ENCODE data around the gene XRCC4.
"Not testable (repeated sequence)": the region's sequence is repeated elsewhere in the genome, so short reads cannot be mapped to it uniquely, and the experiment has no call there.

Gene XRCC4

DNA sequence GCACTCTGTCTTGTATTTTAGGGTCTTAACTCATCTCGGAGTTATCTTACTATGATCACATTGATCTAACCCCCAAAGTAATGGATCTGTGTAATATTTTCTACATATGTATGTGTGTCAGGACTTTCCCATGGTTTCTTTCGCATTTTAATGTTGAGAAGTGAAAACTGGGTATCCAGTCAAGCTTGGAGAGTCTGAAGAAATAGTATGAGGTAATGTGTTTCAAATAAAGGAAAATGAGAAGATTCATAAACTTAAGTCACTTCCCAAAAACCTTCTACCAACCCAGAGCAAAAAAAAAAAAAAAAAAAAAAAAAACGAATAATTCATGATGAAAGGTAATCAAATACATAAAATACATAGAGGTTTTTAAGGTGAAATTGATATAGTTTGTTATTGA lies 206.4 kb downstream of the XRCC4 start:
- no peak for DNase-seq

- DNase-seq, result peak; percentile 9
These were observed 208.5 kb downstream of the XRCC4 start for GRCh38 chr5:83285661-83286398.

- DNase-seq, result no peak
These were observed 216.9 kb downstream of the XRCC4 start for GRCh38 chr5:83294246-83294645.

GRCh38 chr5:83299353-83299752 lies 222.0 kb downstream of the XRCC4 start:
- no peak for DNase-seq

GRCh38 chr5:83306572-83307241 lies 229.4 kb downstream of the XRCC4 start:
- DNase-seq, result peak; percentile 92

DNA sequence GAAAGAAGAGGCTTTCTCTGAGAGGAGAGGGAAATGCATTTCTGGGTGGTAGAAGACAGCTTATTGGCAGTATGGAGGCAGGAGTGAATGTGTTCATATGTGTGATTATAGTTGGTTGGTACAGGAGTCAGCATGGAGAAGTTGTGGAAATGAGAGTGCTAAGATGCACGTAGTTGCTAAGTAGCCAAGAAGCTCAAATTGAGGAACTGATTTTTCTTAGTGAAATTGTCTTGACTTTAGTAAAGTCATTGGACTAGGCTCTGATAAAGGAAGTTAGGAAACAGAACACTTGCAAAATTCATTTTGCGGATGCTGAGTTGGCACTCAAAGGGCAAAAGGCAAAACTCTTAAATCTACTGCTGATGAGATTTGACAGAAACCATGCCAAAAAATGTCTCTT lies 235.3 kb downstream of the XRCC4 start:
- no peak for DNase-seq

DNA sequence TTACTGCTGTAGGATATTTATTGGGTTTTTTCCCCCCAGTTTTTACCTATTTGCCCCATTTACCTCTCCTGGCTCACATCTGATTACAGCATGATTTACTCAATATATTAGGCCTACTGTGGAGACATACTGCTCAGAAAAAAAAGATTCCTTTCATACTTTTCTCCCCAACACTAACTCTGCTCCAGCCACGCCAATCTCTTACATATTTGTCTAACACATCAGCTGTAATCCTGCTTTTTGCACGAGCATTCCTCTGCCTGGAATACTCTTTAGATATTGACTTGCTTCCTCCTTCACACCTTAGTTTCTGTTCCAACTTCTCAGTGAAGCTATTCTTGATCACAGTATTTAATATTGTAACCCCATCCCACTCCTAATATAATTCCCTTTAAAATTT lies 236.1 kb downstream of the XRCC4 start:
- peak; percentile 75 for DNase-seq

- peak; percentile 82 for DNase-seq
These were observed 244.2 kb downstream of the XRCC4 start for GRCh38 chr5:83321483-83322055.

GRCh38 chr5:83322273-83322924 lies 245.1 kb downstream of the XRCC4 start:
- peak; percentile 57 for DNase-seq

DNA sequence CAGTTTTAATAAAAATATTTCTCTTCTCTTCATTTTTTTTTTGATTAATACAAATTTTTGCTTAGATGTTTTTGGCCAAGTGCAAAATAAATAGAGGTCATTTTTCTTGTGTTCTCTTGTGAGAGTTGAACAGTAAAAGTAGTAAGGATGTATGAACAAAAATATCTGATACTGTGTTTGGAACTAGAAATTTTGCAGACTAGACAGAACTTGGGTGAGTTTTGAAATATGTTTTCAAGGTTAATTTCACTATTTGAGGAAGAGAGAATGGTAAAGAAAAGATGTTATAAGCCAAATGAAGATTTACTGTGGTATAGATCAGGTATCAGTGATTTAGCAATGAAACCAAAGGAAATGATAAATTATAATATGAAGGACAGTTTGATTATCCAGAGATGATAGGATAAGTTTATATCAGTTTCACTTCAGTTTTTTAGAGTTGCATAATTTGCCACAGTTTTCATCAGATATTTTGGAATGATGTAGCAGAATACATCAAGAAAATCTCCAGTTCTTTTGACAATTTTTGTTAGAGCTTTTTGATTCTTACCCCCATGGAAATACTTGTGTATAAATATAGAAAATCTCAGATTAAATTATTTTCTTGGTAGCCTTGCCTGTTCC lies 246.3 kb downstream of the XRCC4 start:
- no peak for DNase-seq

- peak; percentile 46 for DNase-seq
These were observed 254.5 kb downstream of the XRCC4 start for GRCh38 chr5:83331842-83332241.

DNA sequence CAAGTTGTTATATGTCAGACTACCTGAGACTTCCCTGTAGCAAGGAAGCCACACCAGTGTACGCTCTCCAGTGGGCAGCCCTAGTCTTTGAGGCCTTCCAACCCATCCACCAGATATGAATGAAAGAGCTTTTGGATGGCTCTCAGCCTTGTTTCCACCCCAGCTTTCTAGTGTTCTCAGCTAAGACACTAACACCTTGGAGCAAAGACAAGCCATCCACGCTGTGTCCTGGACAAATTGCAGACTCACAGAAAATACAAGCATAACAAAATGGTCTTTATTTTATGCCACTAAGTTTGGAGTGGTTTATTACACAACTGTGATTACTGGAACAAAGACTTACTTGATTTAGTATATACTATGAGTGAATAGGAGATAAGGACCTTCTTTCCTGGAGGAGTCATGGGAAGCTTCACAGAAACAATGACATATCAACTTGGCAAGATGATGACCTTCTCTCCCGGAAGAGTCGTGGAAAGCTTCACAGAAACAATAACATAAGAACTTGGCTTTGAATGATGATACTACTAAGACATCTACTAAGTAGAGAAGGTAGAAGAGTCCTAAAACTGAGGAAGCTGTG lies 260.2 kb downstream of the XRCC4 start:
- no peak for DNase-seq

DNA sequence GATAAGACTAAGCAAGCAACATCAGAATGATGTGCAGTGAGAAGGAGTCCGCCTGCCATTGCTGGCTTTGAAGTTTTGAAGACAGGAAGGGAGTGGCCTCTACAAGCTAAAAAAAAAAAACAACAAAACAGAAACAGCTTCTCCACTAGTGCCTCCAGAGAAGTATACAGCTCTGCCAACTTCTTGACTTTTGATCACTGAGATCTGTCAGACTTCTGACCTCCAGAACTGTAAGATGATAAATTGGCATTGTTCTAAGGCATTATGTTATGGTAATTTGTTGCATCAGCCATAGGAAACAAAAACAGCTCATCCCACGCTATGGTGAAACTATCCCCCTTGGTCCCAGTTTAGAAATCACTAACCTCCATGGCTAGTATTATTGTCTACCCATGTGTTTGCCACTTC lies 263.2 kb downstream of the XRCC4 start:
- no peak for DNase-seq

DNA sequence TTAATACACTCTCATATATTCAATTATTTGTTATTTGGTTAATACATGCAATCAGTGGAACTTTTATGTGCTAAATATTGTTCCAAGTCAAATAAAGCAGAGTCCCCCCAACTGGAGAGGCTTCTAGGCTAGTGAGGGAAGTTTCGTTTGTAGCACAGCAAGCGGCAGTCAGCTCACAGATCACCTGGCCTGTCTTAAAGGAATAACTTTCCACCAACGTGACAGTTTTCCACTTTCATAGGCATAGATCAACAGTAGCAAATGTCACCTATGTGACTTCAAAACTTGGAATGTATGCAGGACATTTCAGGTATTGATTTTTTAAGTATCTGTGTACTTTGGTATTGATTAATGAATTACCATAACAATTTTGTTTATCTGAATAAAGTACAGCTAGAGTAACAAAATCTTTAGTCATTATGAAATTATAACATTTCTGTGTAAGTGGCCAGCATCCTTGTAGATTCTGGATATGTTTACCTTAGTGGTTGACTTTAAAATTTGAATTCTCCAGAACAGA lies 264.5 kb downstream of the XRCC4 start:
- DNase-seq, result no peak

DNA sequence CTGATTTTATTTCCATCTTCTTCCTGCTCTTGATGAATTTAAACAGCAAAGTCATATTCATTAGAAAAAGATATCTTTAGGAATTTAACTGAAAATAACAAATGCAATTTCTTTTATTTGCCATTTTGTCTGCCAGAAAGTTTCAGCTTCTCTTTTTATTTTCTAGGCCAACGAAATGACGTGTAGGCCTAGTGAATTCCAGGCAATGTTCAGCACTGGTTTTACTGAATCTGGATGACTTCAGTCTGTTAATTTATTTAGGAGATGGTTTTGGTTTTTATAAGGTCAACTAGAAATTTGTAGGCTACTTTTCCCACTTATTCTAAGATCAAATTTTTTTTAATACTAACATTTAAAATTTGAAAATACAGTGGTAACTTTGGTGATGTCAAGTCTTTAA lies 265.1 kb downstream of the XRCC4 start:
- DNase-seq, result no peak

DNA sequence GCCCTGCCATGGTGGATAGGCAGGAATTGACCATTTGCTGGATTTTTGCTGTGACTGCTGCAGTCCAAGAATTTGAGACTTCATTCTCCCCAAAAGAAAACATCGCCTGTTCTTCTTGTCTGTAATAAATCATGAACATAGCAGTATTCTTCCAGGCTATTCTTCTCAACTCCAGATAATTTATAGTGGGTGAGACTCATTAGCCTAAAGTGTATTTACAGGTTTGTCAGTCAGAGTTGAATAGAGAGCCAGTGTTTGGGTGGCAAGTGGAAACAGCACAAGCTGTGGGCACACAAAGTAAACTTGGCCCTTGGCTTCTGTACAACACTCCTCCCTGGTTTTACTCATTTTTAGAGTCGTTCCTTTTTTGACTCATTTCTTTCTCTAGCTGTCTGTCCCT lies 266.0 kb downstream of the XRCC4 start:
- DNase-seq, result no peak

GRCh38 chr5:83345423-83345822 lies 268.1 kb downstream of the XRCC4 start:
- no peak for DNase-seq

DNA sequence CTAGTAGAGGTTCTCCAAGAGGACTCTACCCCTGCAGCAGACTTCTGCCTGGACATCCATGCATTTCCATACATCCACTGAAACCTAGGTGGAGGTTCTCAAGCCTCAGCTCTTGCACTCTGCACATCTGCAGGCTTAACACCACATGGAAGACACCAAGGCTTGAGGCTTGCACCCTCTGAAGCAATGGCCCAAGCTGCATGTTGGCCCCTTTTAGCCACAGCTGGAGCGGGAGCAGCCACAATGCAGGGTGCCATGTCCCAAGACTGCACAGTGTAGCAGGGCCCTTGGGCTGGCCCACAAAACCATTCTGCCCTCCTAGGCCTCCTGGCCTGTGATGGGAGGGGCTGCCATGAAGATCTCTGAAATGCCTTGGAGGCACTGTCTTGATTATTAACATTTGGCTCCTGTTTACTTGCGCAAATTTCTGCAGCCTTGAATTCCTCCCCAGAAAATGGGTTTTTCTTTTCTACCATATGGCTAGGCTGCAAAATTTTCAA lies 271.0 kb downstream of the XRCC4 start:
- DNase-seq, result no peak

- no peak for DNase-seq
These were observed 275.9 kb downstream of the XRCC4 start for GRCh38 chr5:83353231-83353630.

DNA sequence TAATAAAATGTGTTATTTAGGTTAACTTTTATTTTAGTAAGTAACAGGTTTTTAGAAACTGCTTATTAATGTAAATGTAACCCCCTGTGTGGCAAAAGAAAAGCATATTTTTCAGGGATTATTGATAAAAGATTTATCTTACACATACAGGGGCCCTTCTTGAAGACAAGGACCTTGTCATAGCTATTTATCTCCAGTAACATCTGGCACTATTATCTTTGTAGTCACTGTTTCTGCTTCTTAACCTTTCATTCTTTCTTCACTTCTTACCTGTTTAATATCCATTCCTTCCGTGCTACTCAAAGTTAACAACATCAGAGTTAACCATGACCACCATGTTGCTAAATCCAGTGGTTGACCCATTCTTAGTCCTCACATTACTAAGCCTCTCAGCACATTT lies 276.4 kb downstream of the XRCC4 start:
- DNase-seq, result no peak

DNA sequence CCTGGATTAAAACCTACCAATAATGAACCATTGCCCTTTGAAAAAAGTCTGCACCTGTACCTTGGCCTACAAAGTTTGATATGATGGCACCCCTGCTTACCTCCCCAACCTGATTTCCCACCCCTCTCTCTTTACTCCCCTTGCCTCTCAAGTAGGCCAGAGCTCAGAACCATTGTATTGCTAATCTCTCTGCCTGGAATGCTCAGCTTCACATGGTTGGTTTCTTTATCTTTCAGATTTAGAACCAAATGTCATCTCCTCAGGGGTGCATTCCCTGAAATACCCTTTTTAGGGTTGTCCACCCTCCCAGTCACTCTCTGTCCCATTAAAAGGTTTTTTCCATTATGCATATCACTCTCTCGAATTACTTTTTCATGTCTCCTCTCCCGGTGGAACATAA lies 277.6 kb downstream of the XRCC4 start:
- no peak for DNase-seq

- not testable (repeated sequence) for DNase-seq
These were observed 278.2 kb downstream of the XRCC4 start for GRCh38 chr5:83355482-83356014.

All from fibroblast of skin of right biceps (primary cell).